HEK293 (cell line): ENCODE results near the gene EPHB1.

Experiments
- CTCF ChIA-PET: fragments of 350-600 bp; formaldehyde crosslinking; extraction: SDS; loops from one replicate; lab custom pipeline; 2021; ENCODE audit warnings: antibody characterized with exemption; lab: Yijun Ruan, JAX
- POLR2A ChIA-PET: fragments of 300-600 bp; formaldehyde crosslinking; extraction: SDS; loops from one replicate; lab custom pipeline; 2020; ENCODE audit warnings: antibody characterized with exemption, inconsistent platforms; lab: Yijun Ruan, JAX
- H3K27ac ChIP-seq: fragments of 200-500 bp; sonication (Bioruptor generic); 2 replicates; pipeline ENCODE4 v1.5.1; 2014; ENCODE audit warnings: low read depth, low read length, control low read depth, inconsistent platforms; ENCODE audit errors: extremely low read depth
- H3K36me3 ChIP-seq, 2 experiments: fragments of 200-500 bp in 1 of 2; sonication (Bioruptor generic) in 1 of 2; 1 replicate in 1 of 2; 2 replicates in 1 of 2; pipeline ENCODE4 v1.5.1; 2014 to 2017; ENCODE audit warnings: inconsistent platforms in 2 of 2, low read length in 2 of 2; ENCODE audit not compliant: control insufficient read depth in 2 of 2, insufficient read depth in 1 of 2
- H3K4me1 ChIP-seq: fragments of 200-500 bp; sonication (Bioruptor generic); 2 replicates; pipeline ENCODE4 v1.5.1; 2014; ENCODE audit warnings: mild to moderate bottlenecking, low read length, inconsistent platforms; ENCODE audit not compliant: control insufficient read depth, insufficient read depth
- H3K4me3 ChIP-seq: 2 replicates; pipeline ENCODE4 v1.5.1; 2011; ENCODE audit warnings: low read depth, mild to moderate bottlenecking, control low read depth, low read length, moderate library complexity
- H3K9me3 ChIP-seq: fragments of 200-500 bp; sonication (Bioruptor generic); 2 replicates; pipeline ENCODE4 v1.5.1; 2014; ENCODE audit warnings: low read depth, low read length, inconsistent platforms; ENCODE audit not compliant: control insufficient read depth, insufficient read depth
- CTCF ChIP-seq: fragments of 450-650 bp; formaldehyde crosslinking; IDR thresholded peaks from 2 replicates; pipeline ENCODE4 v1.5.1; 2016; ENCODE audit warnings: missing biosample characterization, missing genetic modification characterization
- EGR2 ChIP-seq: fragments of 450-650 bp; formaldehyde crosslinking; IDR thresholded peaks from 2 replicates; pipeline ENCODE4 v1.5.1; 2016; ENCODE audit warnings: low read depth, missing biosample characterization, missing genetic modification characterization
- GLIS1 ChIP-seq: fragments of 450-650 bp; formaldehyde crosslinking; IDR thresholded peaks from 2 replicates; pipeline ENCODE4 v1.5.1; 2016; ENCODE audit warnings: missing biosample characterization, missing genetic modification characterization
- GLIS2 ChIP-seq: fragments of 450-650 bp; formaldehyde crosslinking; IDR thresholded peaks from 2 replicates; pipeline ENCODE4 v1.5.1; 2016; ENCODE audit warnings: missing biosample characterization, missing genetic modification characterization
- REPIN1 ChIP-seq: fragments of 450-650 bp; formaldehyde crosslinking; IDR thresholded peaks from 2 replicates; pipeline ENCODE4 v1.5.1; 2017; ENCODE audit warnings: missing biosample characterization, missing genetic modification characterization, low read depth
- SETDB1 ChIP-seq: IDR thresholded peaks from one replicate; pipeline ENCODE4 v1.6.1; 2017; ENCODE audit warnings: mild to moderate bottlenecking, low read length, moderate library complexity, mixed read lengths; ENCODE audit not compliant: insufficient read length
- TCF7L2 ChIP-seq: IDR thresholded peaks from 2 replicates; pipeline ENCODE4 v1.6.1; 2011; ENCODE audit warnings: low read depth, mild to moderate bottlenecking, inconsistent platforms, low read length, moderate library complexity, borderline replicate concordance
- TRIM28 ChIP-seq: IDR thresholded peaks from 2 replicates; pipeline ENCODE4 v1.6.1; 2011; ENCODE audit warnings: low read length, control low read depth, borderline replicate concordance
- ZFHX2 ChIP-seq: fragments of 450-650 bp; formaldehyde crosslinking; conservative IDR thresholded peaks from 2 replicates; pipeline ENCODE4 v1.5.1; 2016; ENCODE audit warnings: missing biosample characterization, missing genetic modification characterization
- ZIC2 ChIP-seq: fragments of 450-650 bp; formaldehyde crosslinking; IDR thresholded peaks from 2 replicates; pipeline ENCODE4 v1.5.1; 2016; ENCODE audit warnings: missing biosample characterization, missing genetic modification characterization
- ZNF146 ChIP-seq: fragments of 450-650 bp; formaldehyde crosslinking; IDR thresholded peaks from 2 replicates; pipeline ENCODE4 v1.5.1; 2016; ENCODE audit warnings: missing biosample characterization, missing genetic modification characterization
- ZNF24 ChIP-seq: fragments of 450-650 bp; formaldehyde crosslinking; IDR thresholded peaks from 2 replicates; pipeline ENCODE4 v1.5.1; 2016; ENCODE audit warnings: missing biosample characterization, missing genetic modification characterization
- ZNF266 ChIP-seq: fragments of 450-650 bp; formaldehyde crosslinking; IDR thresholded peaks from 2 replicates; pipeline ENCODE4 v1.5.1; 2016; ENCODE audit warnings: missing biosample characterization, missing genetic modification characterization, low read depth
- ZNF366 ChIP-seq: fragments of 450-650 bp; formaldehyde crosslinking; conservative IDR thresholded peaks from 2 replicates; pipeline ENCODE4 v1.5.1; 2016; ENCODE audit warnings: missing biosample characterization, missing genetic modification characterization
- ZNF561 ChIP-seq: fragments of 450-650 bp; IDR thresholded peaks from 2 replicates; pipeline ENCODE4 v1.5.1; 2018; ENCODE audit warnings: missing biosample characterization, missing genetic modification characterization, borderline replicate concordance
- ZNF600 ChIP-seq: fragments of 450-650 bp; formaldehyde crosslinking; IDR thresholded peaks from 2 replicates; pipeline ENCODE4 v1.5.1; 2016; ENCODE audit warnings: missing biosample characterization, missing genetic modification characterization
- TF ChIP-seq, protein P1 (sequence below): fragments of 450-650 bp; formaldehyde crosslinking; IDR thresholded peaks from 2 replicates; pipeline ENCODE4 v1.5.0; 2017; ENCODE audit warnings: missing biosample characterization, missing genetic modification characterization, borderline replicate concordance

The EPHB1 gene

GRCh38 chr3:135157045-135157740 lies 362.1 kb downstream of the EPHB1 start:
- CTCF ChIA-PET = no interaction called here
- POLR2A ChIA-PET = no interaction called here

DNA sequence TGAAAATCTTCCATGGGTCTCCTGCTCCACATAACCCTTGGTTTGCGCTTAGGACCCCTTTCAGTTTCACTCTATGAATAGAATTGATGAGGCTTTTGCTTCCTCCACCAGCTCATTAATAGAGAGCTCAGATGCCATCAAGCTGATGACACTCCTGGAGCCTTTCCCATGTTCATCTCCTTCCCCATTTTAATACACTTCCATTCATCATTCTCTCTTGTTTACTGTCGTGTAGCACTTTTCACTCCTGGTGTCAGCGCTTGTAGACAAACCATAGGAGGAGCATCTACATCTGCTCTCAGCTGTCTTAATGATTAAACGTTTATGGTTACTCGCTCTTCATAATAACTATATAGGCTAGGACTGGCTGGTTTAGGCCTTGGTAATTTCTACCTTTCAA lies 363.5 kb downstream of the EPHB1 start:
- ChIA-PET CTCF (no interaction called here), POLR2A (no interaction called here)

More at GRCh38 chr3:135157045-135157740, 362.1 kb downstream of the EPHB1 start:
- no peaks in the 10 kb centered on the region for H3K36me3 ChIP-seq
- H3K27ac ChIP-seq = no peak overlapping the region
- no peaks in the 10 kb centered on the region for H3K4me1 ChIP-seq
- no peak overlapping the region for H3K4me3 ChIP-seq
- no peak for TF ChIP-seq REPIN1
- no peak for TF ChIP-seq TCF7L2
- H3K9me3 ChIP-seq = no peaks in the 10 kb centered on the region

DNA sequence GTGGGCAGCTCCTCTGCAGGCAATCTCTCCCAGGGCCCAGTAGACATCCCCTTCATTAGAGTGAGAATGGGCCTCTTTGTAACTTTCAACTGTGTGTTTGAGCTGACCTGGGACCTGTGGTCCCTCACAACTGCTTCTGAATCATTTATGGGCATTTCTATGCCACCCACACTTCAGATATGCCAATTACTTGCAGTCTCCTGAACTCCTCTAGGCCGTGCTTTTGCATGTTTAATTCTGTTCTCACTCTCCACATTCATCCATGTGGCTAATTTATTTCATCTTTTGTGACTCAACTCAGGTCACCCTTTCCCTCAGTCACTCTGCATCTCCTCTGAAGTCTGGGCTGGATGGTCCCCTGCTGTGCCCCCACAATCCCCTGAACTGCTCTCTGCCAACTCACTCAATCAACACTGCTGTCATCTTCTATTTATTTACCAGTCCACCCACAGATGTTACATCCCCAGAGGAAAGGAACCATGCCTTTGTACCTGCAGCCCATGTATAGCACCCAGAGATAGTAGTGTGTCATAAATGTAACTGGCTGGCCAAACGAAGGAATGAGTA lies 364.7 kb downstream of the EPHB1 start:
- ChIA-PET CTCF (no interaction called here), POLR2A (no interaction called here)
- no peak overlapping the region for H3K4me3 ChIP-seq
- no peaks in the 10 kb centered on the region for H3K36me3 ChIP-seq
- no peak overlapping the region for H3K27ac ChIP-seq
- H3K9me3 ChIP-seq = no peaks in the 10 kb centered on the region
- H3K4me1 ChIP-seq = no peaks in the 10 kb centered on the region
- TF ChIP-seq ZFHX2 (tag by site-specific recombination) (peak; percentile 56), EGR2 (tag by site-specific recombination) (peak; percentile 53; the same call in 1 of the 2 replicates), GLIS1 (tag by site-specific recombination) (peak; percentile 56; the same call in 1 of the 2 replicates), ZIC2 (peak; percentile 51; the same call in 1 of the 2 replicates), ZNF266 (no peak)
- TF ChIP-seq, all 188 proteins: peak for 4

More for the DNA sequence above, 363.5 kb downstream of the EPHB1 start:
- Histone ChIP-seq H3K36me3 (no peaks in the 10 kb centered on the region), H3K27ac (no peak overlapping the region), H3K4me1 (no peaks in the 10 kb centered on the region), H3K9me3 (no peaks in the 10 kb centered on the region), H3K4me3 (no peak overlapping the region)
- TF ChIP-seq ZNF366 = no peak
- no peak for TF ChIP-seq GLIS2 (tag by site-specific recombination)
- TF ChIP-seq SETDB1 = no peak
- TF ChIP-seq ZNF561 (tag by site-specific recombination) = no peak
- TF ChIP-seq CTCF = no peak
- TF ChIP-seq, protein P1, sequence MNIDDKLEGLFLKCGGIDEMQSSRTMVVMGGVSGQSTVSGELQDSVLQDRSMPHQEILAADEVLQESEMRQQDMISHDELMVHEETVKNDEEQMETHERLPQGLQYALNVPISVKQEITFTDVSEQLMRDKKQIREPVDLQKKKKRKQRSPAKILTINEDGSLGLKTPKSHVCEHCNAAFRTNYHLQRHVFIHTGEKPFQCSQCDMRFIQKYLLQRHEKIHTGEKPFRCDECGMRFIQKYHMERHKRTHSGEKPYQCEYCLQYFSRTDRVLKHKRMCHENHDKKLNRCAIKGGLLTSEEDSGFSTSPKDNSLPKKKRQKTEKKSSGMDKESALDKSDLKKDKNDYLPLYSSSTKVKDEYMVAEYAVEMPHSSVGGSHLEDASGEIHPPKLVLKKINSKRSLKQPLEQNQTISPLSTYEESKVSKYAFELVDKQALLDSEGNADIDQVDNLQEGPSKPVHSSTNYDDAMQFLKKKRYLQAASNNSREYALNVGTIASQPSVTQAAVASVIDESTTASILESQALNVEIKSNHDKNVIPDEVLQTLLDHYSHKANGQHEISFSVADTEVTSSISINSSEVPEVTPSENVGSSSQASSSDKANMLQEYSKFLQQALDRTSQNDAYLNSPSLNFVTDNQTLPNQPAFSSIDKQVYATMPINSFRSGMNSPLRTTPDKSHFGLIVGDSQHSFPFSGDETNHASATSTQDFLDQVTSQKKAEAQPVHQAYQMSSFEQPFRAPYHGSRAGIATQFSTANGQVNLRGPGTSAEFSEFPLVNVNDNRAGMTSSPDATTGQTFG = no peak
- no peak for TF ChIP-seq ZNF600 (tag by site-specific recombination)
- no peak for TF ChIP-seq ZFHX2 (tag by site-specific recombination)

GRCh38 chr3:135161425-135161824 lies 366.4 kb downstream of the EPHB1 start:
- Histone ChIP-seq H3K9me3 (no peaks in the 10 kb centered on the region), H3K4me1 (no peaks in the 10 kb centered on the region), H3K36me3 (no peaks in the 10 kb centered on the region), H3K4me3 (no peak overlapping the region), H3K27ac (no peak overlapping the region)
- CTCF ChIA-PET = no interaction called here
- POLR2A ChIA-PET = no interaction called here
- TF ChIP-seq ZNF146 (tag by site-specific recombination) (no peak), TRIM28 (no peak), ZNF24 (tag by site-specific recombination) (no peak)
- TF ChIP-seq, all 188 proteins: peak for 0
